HG02840 (cell line): Measurements from ENCODE around the gene KRTAP5-2.

ENCODE experiments used
- ATAC-seq: cut with Tn5 transposase; IDR thresholded peaks from one replicate; pipeline ENCODE4 v1.9.1; 2021; ENCODE audit warnings: mild to moderate bottlenecking, moderate library complexity, moderate number of reproducible peaks; ENCODE audit not compliant: unreplicated experiment, low FRiP score

The KRTAP5-2 gene

GRCh38 chr11:1557904-1558774 lies 40.0 kb downstream of the KRTAP5-2 start:
- ATAC-seq: no peak

- no peak for ATAC-seq
These were observed 40.8 kb downstream of the KRTAP5-2 start for GRCh38 chr11:1557051-1557884.

- no peak for ATAC-seq
These were observed 41.7 kb downstream of the KRTAP5-2 start for GRCh38 chr11:1556278-1556902.

GRCh38 chr11:1555713-1556153 lies 42.4 kb downstream of the KRTAP5-2 start:
- no peak for ATAC-seq

- ATAC-seq: no peak
These were observed 42.9 kb downstream of the KRTAP5-2 start for GRCh38 chr11:1554981-1555712.

- no peak for ATAC-seq
These were observed 44.1 kb downstream of the KRTAP5-2 start for GRCh38 chr11:1553808-1554594.

GRCh38 chr11:1549338-1550330 lies 48.5 kb downstream of the KRTAP5-2 start:
- ATAC-seq: no peak

- no peak for ATAC-seq
These were observed 49.6 kb downstream of the KRTAP5-2 start for GRCh38 chr11:1548221-1549070.

- no peak for ATAC-seq
These were observed 50.5 kb downstream of the KRTAP5-2 start for GRCh38 chr11:1547467-1548098.
